ENCODE results near the gene PLEK. TPM values are rescaled to one million over a fixed set of nuclear protein-coding genes. Genes with fewer than 3 reads are reported as not detected.
"Not testable (repeated sequence)": the region's sequence is repeated elsewhere in the genome, so short reads cannot be mapped to it uniquely, and the experiment has no call there.

The PLEK gene
- total and polyA plus RNA-seq, 2 donors (not counting 1 experiment from before 2014, with no cell fraction given) = 39.9 to 78.3 TPM

DNA sequence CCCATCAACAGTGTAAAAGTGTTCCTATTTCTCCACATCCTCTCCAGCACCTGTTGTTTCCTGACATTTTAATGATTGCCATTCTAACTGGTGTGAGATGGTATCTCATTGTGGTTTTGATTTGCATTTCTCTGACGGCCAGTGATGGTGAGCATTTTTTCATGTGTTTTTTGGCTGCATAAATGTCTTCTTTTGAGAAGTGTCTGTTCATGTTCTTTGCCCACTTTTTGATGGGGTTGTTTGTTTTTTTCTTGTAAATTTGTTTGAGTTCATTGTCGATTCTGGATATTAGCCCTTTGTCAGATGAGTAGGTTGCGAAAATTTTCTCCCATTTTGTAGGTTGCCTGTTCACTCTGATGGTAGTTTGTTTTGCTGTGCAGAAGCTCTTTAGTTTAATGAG lies 81.3 kb downstream of the PLEK start:
- H3K4me3 Mint-ChIP-seq; H3K27ac ChIP-seq (ENCODE audit: low read length in 2 of 2); H3K36me3 ChIP-seq (replicated peaks in 1 of 2; ENCODE audit: control extremely low read depth in 1 of 2, control insufficient read depth in 1 of 2, extremely low read depth in 1 of 2, insufficient read depth in 2 of 2, low read length in 1 of 2); H3K79me2 ChIP-seq (ENCODE audit: control insufficient read depth, insufficient read depth, low read length); H3K4me3 ChIP-seq (ENCODE audit: control extremely low read depth in 1 of 5, extremely low read depth in 1 of 5, insufficient read depth in 1 of 5, low read depth in 2 of 5, low read length in 4 of 5); ATAC-seq (ENCODE audit: low read depth); H3K9ac ChIP-seq (ENCODE audit: low read length); H3K4me1 Mint-ChIP-seq; H3K27me3 ChIP-seq (replicated peaks in 1 of 4; ENCODE audit: control extremely low read depth in 1 of 4, control insufficient read depth in 3 of 4, insufficient read depth in 4 of 4, low read length in 3 of 4); H3K4me1 ChIP-seq (ENCODE audit: control insufficient read depth in 2 of 2, insufficient read depth in 2 of 2, low read length in 2 of 2); H3K27ac Mint-ChIP-seq; H3K27me3 Mint-ChIP-seq; H2AFZ ChIP-seq (ENCODE audit: insufficient read depth, low read depth, low read length, poor library complexity, severe bottlenecking); H3K9me3 Mint-ChIP-seq (ENCODE audit: insufficient read depth); H3K4me2 ChIP-seq (replicated peaks; ENCODE audit: low read depth, low read length, poor library complexity, severe bottlenecking); CTCF ChIA-PET; DNase-seq; intact Hi-C loops (cut with micrococcal nuclease); H4K20me1 ChIP-seq (ENCODE audit: control insufficient read depth, insufficient read depth, low read length, poor library complexity, severe bottlenecking): not testable (repeated sequence)
- POLR2A ChIA-PET = interaction anchor here (0.6 kb wide), 1 partner anchor 356 kb away, joined by 8 read pairs; no protein-coding TSS in a partner anchor
- WGBS (ENCODE audit: insufficient coverage) = no CpG with 5 or more reads among the region's 3 CpGs
- peaks cover 0 to 23% (median 0%) of the 10 kb centered on the region in 3 donors for H3K9me3 ChIP-seq (ENCODE audit: control extremely low read depth in 1 of 3, control insufficient read depth in 2 of 3, insufficient read depth in 1 of 3, low read length in 2 of 3)

Other genes with a start within 250 kb of the PLEK start
- 10.8 and 12.3 TPM in 2 replicates for gene PNO1, start 207.4 kb upstream of the PLEK start, total RNA-seq
- gene PNO1, start 207.4 kb upstream of the PLEK start, polyA plus RNA-seq = 4.7 and 7.2 TPM in 2 replicates
- 55.6 and 64.2 TPM in 2 replicates for gene PPP3R1, start 112.8 kb upstream of the PLEK start, total RNA-seq
- gene PPP3R1, start 112.8 kb upstream of the PLEK start, polyA plus RNA-seq = 17.9 and 27.3 TPM in 2 replicates
- gene CNRIP1, start 45.3 kb upstream of the PLEK start, total RNA-seq = not detected in 2 replicates
- gene CNRIP1, start 45.3 kb upstream of the PLEK start, polyA plus RNA-seq = not detected in 2 replicates
- gene FBXO48, start 102.0 kb downstream of the PLEK start, total RNA-seq = 3.2 TPM in 2 replicates
- 1.5 and 1.8 TPM in 2 replicates for gene FBXO48, start 102.0 kb downstream of the PLEK start, polyA plus RNA-seq
- gene APLF, start 102.3 kb downstream of the PLEK start, total RNA-seq = 6.3 and 7.4 TPM in 2 replicates
- 1.3 and 2.1 TPM in 2 replicates for gene APLF, start 102.3 kb downstream of the PLEK start, polyA plus RNA-seq